ENCODE data around the gene CCDC57. TPM values are rescaled to one million over a fixed set of nuclear protein-coding genes. Genes with fewer than 3 reads are reported as not detected.

Gene CCDC57
- total RNA-seq, 1 donor from 2014 or later, result 24.7 TPM

- DNase-seq (ENCODE audit: low spot score), result no peak
These were observed 34.7 kb upstream of the CCDC57 start for GRCh38 chr17:82247182-82247823.

- DNase-seq (ENCODE audit: low spot score), result no peak
These were observed 33.9 kb upstream of the CCDC57 start for GRCh38 chr17:82246365-82247181.

- DNase-seq (ENCODE audit: low spot score), result no peak
These were observed 33.4 kb upstream of the CCDC57 start for GRCh38 chr17:82246040-82246364.

GRCh38 chr17:82245134-82246039 lies 32.7 kb upstream of the CCDC57 start:
- no peak for DNase-seq (ENCODE audit: low spot score)

DNA sequence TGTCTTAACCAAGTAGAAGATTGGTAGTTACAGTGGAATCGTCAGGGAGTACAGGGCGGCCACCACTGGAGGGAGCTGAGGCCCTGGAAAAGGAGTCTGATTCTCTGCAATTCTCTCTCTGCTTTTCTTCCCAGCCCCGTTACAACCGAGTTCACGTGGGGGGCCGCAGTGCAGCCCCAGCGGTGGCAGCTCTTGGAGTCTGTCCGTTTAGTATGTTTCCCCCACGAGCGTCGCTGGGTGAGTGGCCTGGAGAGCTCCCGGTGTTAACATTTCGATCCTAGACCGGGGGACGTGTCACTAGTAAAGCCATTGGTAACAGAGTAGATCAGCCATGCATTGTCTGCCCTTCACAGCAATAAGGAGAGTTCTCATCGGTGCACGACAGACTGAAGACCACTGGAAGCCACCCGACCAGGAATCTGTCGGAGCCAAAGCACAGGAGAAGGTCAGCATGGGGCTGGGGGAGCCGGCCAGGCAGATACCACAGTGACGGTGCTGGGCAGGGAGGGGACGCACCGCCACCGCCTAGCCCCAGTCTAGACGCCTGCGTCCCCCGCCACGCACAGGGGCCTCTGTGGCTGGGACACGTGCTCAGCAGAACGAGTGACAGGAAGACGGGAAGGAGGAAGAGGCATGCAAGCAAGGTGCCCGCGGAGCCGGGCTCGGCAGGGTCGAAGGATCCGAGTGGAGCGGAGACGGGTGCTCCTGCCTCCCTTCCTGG lies 31.9 kb upstream of the CCDC57 start:
- no peak for DNase-seq (ENCODE audit: low spot score)

DNA sequence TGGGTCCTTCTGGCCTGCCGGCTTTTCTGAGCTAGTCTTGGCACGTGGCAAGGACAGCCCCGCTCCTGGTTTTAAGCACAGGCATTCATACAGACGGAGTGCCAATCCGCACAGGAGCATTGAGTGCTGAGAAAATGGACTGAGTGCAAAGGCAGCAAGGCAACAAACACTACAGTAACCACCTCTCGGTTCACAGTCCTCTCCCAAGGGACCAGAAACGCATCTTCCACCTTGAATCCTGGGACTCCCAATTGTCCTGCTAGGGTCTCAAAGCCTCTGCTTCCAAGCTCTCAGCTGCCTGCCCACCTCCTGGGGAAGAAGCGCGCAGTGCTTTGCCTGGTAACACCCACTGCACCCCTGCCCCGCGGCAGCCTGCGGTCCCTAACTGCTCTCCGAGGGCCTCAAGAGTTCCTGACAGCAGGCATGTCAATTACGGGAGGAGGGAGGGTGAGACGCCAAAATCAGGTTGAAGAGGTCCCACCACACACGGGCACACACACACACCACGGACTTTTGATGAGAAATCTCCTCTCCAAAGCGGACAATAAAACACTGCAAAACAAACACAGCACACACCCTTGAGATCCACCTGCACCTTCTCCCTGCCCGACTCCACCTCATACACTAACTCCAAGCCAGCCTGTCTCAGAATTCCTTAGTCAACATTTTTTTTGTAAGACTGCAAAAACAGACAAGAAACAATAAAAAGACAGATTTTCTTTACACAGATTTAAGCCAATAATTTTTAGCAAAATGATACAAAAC lies 31.2 kb upstream of the CCDC57 start:
- DNase-seq (ENCODE audit: low spot score), result no peak

DNA sequence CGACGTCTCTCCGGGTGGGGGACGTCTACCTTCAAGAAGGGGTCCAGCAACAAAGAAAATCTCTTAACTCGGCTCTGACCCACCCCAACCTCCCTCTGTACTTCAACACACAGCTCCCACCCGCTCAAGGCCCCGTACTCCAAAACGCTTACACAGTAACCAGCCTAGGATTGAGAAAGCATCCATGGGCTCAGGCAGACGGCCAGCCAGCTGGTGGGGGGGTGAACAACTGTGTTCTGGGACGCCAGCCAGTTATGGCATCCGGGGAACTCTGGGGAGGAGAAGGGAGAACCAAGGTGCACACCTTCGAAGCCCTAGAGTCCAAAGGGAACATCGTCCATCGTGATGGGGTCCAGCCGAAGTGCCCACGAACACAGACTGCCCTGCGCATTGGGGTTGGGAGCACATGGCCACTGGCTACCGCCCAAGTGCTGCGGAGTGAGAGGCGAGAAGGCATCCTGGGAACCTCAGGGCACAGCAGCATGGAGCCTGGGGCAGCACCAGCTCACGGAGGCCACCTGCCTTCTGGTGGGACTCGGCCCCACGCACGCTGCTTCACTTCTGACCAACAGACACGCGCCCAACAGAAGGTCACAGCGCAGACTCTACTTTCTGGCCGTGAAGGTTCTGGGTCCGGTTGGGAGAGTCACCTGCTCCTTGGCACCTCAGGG lies 30.5 kb upstream of the CCDC57 start:
- DNase-seq (ENCODE audit: low spot score), result no peak

DNA sequence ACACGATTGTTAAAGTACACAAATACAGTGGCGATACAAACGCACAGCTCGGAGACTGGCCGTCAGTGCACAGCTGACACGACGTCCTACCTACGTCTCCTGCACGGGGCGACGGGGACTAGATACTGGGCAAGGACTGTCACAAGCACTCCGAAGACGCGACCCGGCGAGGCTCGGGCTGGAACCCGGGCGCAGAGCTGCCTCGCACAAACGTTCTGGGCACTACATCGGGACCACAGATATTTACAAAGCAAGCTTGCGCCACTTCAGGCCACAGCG lies 30.0 kb upstream of the CCDC57 start:
- no peak for DNase-seq (ENCODE audit: low spot score)

DNA sequence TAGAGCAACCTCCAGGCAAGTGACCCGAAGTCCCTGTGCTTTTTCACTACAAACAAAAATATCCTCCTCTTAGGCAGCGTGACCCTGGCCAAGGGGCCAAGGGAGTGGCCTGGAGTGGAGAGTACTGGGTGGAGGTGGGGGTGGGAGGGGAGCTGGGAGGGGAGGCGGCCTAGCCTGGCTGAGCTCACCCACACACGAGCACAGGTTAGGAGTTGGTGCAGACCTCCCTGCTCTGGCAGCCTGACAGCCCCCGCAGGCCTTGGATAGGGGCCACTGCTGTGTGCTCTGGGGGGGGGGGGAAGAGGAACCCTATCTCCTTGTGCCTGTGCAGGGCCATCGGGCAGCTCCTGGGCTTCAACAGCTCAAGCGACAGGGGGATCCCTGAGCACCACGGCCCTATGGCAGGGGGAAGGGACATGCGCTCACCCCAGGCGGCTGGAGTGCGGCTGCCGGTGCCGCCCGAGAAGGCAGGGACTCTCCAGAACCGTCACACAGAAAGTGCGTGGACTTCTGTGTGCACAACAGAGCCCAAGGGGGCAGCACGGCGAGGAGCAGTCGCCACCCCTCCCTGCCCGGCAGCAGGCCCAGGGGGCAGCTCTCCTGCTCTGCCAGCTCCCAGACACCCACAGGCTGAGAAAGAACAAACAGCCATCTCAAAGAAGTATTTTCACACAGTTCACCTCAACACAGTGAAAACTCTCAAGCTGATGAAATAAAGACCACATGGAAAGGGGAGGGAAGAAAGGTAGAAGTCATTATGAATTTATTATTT lies 29.5 kb upstream of the CCDC57 start:
- DNase-seq (ENCODE audit: low spot score), result no peak

DNA sequence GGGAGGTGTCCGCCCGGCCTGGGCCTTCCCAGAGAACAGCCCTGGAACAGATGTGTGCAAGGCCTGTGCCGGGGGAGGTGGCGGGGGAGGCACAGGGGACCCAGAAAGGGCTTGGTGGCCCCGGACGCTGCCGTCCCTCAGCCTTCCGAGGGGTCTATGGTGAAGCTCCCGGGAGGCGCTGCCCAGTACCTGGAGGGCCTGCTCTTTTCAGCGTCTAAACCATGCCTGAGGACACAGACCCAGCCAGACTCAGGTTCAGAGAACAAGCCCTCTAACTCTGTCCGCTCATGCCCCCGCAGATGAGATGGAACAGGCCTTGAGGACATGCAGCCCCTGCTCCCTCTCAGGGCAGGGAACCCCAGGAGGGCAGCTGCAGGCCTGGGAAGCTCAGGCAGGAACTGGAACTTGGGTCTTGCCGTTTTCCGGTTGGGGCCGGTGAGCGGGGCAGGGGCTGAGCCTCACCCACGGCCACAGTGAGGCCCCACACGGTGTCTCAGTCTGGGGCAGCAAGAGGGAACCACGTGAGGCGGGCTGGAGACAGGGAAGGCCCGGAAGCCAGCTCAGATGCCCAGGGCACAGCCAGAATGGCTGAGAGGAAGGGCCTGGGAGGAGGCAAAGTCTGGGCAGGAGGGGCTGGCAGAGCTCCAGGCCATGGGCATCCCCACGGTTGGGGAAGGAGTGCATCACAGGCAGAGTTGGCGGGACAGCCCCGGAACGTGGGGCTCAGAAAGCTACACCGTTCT lies 28.7 kb upstream of the CCDC57 start:
- no peak for DNase-seq (ENCODE audit: low spot score)

DNA sequence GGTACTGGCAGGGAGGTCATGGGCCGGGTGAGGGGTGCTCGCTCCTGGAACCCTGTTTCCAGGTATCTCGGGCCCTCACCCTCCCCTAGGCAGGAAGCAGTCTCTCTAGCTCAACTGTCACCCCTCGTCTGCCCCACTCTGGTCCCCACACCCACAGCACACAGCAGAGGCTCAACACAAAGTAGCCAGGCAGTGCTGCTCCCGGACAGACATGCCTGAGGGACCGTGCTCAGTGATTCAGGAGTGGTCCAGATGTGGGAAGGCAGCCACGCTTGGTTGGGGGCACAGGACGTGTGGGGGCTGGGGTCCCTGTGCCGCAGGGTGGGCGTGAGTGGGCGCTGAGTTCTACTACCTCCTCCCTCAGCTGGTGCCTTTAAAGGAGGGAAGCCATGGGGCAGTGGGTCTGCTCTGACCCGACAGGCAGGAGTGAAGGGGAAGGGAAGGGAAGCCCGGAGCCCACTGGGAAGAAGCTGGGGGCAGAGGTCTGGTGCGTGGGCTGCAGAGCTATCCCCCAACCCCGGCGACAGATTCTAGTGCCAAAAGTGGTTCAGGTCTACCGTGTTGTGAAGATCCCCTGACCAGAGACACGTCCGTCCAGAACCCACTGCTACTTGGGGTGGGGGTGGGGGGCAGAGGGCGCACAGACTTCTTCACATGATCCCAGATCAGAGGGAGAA lies 28.0 kb upstream of the CCDC57 start:
- no peak for DNase-seq (ENCODE audit: low spot score)

GRCh38 chr17:82239926-82240505 lies 27.4 kb upstream of the CCDC57 start:
- DNase-seq (ENCODE audit: low spot score), result no peak

GRCh38 chr17:82239401-82239925 lies 26.8 kb upstream of the CCDC57 start:
- no peak for DNase-seq (ENCODE audit: low spot score)

GRCh38 chr17:82238472-82239201 lies 26.0 kb upstream of the CCDC57 start:
- no peak for DNase-seq (ENCODE audit: low spot score)

DNA sequence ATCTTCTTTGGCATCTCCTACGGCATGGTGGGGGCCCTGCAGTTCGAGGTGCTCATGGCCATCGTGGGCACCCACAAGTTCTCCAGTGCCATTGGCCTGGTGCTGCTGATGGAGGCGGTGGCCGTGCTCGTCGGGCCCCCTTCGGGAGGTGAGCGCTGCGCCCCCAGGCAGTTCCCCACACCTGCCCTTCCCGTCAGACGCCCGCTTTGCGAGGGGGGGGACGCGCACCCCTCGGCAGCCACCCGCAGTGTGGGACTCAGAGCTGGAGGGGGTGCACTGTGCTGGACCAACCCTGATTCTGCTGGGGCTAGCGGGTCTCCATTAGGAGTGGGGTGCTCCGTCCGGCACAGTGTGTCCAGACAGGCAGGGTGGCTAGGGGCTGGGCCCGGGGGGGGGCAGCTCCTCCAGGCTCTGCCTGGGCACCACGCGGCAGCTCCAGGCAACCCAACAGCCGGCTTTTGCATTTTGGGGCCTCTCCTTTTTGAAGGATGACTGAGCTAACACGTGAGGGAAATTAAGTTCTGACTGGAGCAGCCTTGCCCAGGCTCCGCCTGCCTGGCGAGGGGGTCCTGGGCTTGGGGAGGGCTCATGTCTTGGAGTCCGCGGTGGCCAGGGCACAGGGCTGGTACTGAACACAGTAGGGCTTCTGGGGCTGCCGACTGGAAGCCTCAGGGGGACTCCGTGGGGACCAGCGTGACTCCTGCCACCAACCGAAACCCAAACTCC lies 25.3 kb upstream of the CCDC57 start:
- DNase-seq (ENCODE audit: low spot score), result no peak

- no peak for DNase-seq (ENCODE audit: low spot score)
These were observed 24.6 kb upstream of the CCDC57 start for GRCh38 chr17:82237083-82237745.
